OCI-LY1 (cell line): ENCODE results near the gene GFER.
"Not testable (repeated sequence)": the region's sequence is repeated elsewhere in the genome, so short reads cannot be mapped to it uniquely, and the experiment has no call there.

Experiments
- H2AFZ ChIP-seq: fragments of 200-600 bp; sonication (generic), shearing (Covaris generic); 2 replicates; pipeline ENCODE4 v1.6.0; 2014; ENCODE audit warnings: antibody characterized with exemption, mild to moderate bottlenecking, low read length
- H3F3A ChIP-seq: fragments of 200-600 bp; sonication (generic), shearing (Covaris generic); 2 replicates; pipeline ENCODE4 v1.6.0; 2014; ENCODE audit warnings: mild to moderate bottlenecking, antibody characterized with exemption, low read length, moderate library complexity; ENCODE audit not compliant: insufficient read depth
- H3K27ac ChIP-seq: fragments of 200-600 bp; sonication (generic); 2 replicates; pipeline ENCODE4 v1.5.1; 2014; ENCODE audit warnings: low read length, mixed run types, mild to moderate bottlenecking, low read depth; ENCODE audit not compliant: poor library complexity, severe bottlenecking
- H3K27me3 ChIP-seq: fragments of 200-600 bp; sonication (generic); 2 replicates; pipeline ENCODE4 v1.6.0; 2014; ENCODE audit warnings: antibody characterized with exemption, mild to moderate bottlenecking, low read length, moderate library complexity; ENCODE audit not compliant: insufficient read depth
- H3K36me3 ChIP-seq: fragments of 200-600 bp; sonication (generic); 2 replicates; pipeline ENCODE4 v1.6.1; 2014; ENCODE audit warnings: mild to moderate bottlenecking, antibody characterized with exemption, low read length, moderate library complexity, mixed read lengths; ENCODE audit not compliant: insufficient read depth
- H3K4me1 ChIP-seq: fragments of 200-600 bp; sonication (generic); 2 replicates; pipeline ENCODE4 v1.5.1; 2014; ENCODE audit warnings: mild to moderate bottlenecking, low read length, moderate library complexity; ENCODE audit not compliant: insufficient read depth, severe bottlenecking
- H3K4me2 ChIP-seq: fragments of 200-600 bp; sonication (generic), shearing (Covaris generic); 2 replicates; pipeline ENCODE4 v1.6.1; 2014; ENCODE audit warnings: low read length
- H3K4me3 ChIP-seq: fragments of 200-600 bp; sonication (generic); 2 replicates; pipeline ENCODE4 v1.5.1; 2014; ENCODE audit warnings: low read length, low read depth, mild to moderate bottlenecking, mixed read lengths; ENCODE audit not compliant: poor library complexity, severe bottlenecking
- H3K79me2 ChIP-seq: fragments of 200-600 bp; shearing (Covaris generic); 2 replicates; pipeline ENCODE4 v1.6.1; 2016; ENCODE audit warnings: mixed run types, low read length, mixed read lengths; ENCODE audit not compliant: insufficient read depth
- H3K9ac ChIP-seq: fragments of 200-600 bp; sonication (generic), shearing (Covaris generic); 2 replicates; pipeline ENCODE4 v1.6.1; 2014; ENCODE audit warnings: mild to moderate bottlenecking, low read length, mixed read lengths
- H3K9me2 ChIP-seq: fragments of 200-600 bp; sonication (generic), shearing (Covaris generic); 2 replicates; pipeline ENCODE4 v1.6.1; 2014; ENCODE audit warnings: low read depth, mild to moderate bottlenecking, low read length, mixed read lengths
- H3K9me3 ChIP-seq: fragments of 200-600 bp; shearing (Covaris generic); 2 replicates; pipeline ENCODE4 v1.6.1; 2014; ENCODE audit warnings: low read length, mixed read lengths
- H4K20me1 ChIP-seq: fragments of 200-600 bp; sonication (generic), shearing (Covaris generic); 2 replicates; pipeline ENCODE4 v1.6.0; 2016; ENCODE audit warnings: mild to moderate bottlenecking, low read length; ENCODE audit not compliant: insufficient read depth
- CTCF ChIP-seq: fragments of 200-600 bp; sonication (generic), shearing (Covaris generic); IDR thresholded peaks from 2 replicates; pipeline ENCODE4 v1.5.1; 2017; ENCODE audit warnings: mild to moderate bottlenecking, antibody characterized with exemption, low read length, moderate library complexity, mixed read lengths
- EZH2 ChIP-seq: fragments of 200-600 bp; sonication (generic), shearing (Covaris generic); IDR thresholded peaks from 2 replicates; pipeline ENCODE4 v1.8.0; 2017; ENCODE audit warnings: borderline replicate concordance, mixed run types, mild to moderate bottlenecking, antibody characterized with exemption, low read length, moderate library complexity, mixed read lengths

GFER gene

GRCh38 chr16:2009164-2009711, 25.2 kb downstream of the GFER start:
- Histone ChIP-seq H3K9me2 (no peaks in the 10 kb centered on the region), H3K36me3 (0 out of 2 replicates have a peak, but pooled peaks cover 6% of the 10 kb centered on the region), H3K4me2 (peak overlapping the region; percentile 74), H3K27me3 (no peaks in the 10 kb centered on the region), H4K20me1 (no peaks in the 10 kb centered on the region), H3K79me2 (peaks cover 11% of the 10 kb centered on the region), H3K9ac (peak overlapping the region; percentile 95), H3K9me3 (no peaks in the 10 kb centered on the region), H3K4me1 (peaks cover 53% of the 10 kb centered on the region), H3K27ac (peak overlapping the region; percentile 53), H3F3A (no peaks in the 10 kb centered on the region), H2AFZ (no peak overlapping the region), H3K4me3 (peak overlapping the region; percentile 99)
- TF ChIP-seq EZH2 (no peak), CTCF (no peak)

GRCh38 chr16:2009791-2010510, 26.0 kb downstream of the GFER start, which contains the start of gene ZNF598:
Gene ZNF598, minus strand, starts transcription at chr16:2009821.
- H3K4me1 ChIP-seq, result peaks cover 49% of the 10 kb centered on the region
- peak within 1 kb of the TSS; percentile 53 for H3K27ac ChIP-seq
- peak within 1 kb of the TSS; percentile 99 for H3K9ac ChIP-seq
- 0 out of 2 replicates have a peak, but pooled peaks cover 6% of the 10 kb centered on the region for H3K36me3 ChIP-seq
- no peaks in the 10 kb centered on the region for H3K9me2 ChIP-seq
- H2AFZ ChIP-seq, result peak within 1 kb of the TSS; percentile 5; the same call in 1 of the 2 replicates
- peak within 1 kb of the TSS; percentile 98 for H3K4me2 ChIP-seq
- no peaks in the 10 kb centered on the region for H3K9me3 ChIP-seq
- no peaks in the 10 kb centered on the region for H3F3A ChIP-seq
- H4K20me1 ChIP-seq, result no peaks in the 10 kb centered on the region
- H3K79me2 ChIP-seq, result peaks cover 11% of the 10 kb centered on the region
- H3K27me3 ChIP-seq, result no peaks in the 10 kb centered on the region
- TF ChIP-seq EZH2, result no peak
- no peak for TF ChIP-seq CTCF
- H3K4me3 ChIP-seq, result peak within 1 kb of the TSS; percentile 99

- H3K4me3 ChIP-seq, H3K4me2 ChIP-seq: not testable (repeated sequence)
Measured at GRCh38 chr16:2011726-2012125, 27.7 kb downstream of the GFER start.

More at GRCh38 chr16:2011726-2012125, 27.7 kb downstream of the GFER start:
- not testable (repeated sequence) for H3K36me3 ChIP-seq, H2AFZ ChIP-seq, H3K9me2 ChIP-seq, H3K9ac ChIP-seq, H4K20me1 ChIP-seq, H3K9me3 ChIP-seq, H3K27ac ChIP-seq, H3K27me3 ChIP-seq, H3F3A ChIP-seq
- Histone ChIP-seq H3K79me2 (peaks cover 11% of the 10 kb centered on the region), H3K4me1 (peaks cover 34% of the 10 kb centered on the region)
